ENCODE results near the gene FRMD4A.

The FRMD4A gene

GRCh38 chr10:13994932-13995331, 335.8 kb downstream of the FRMD4A start:
- in situ Hi-C loops (cut with MboI; ENCODE audit: low sequenced_read_pairs): no loop called here

DNA sequence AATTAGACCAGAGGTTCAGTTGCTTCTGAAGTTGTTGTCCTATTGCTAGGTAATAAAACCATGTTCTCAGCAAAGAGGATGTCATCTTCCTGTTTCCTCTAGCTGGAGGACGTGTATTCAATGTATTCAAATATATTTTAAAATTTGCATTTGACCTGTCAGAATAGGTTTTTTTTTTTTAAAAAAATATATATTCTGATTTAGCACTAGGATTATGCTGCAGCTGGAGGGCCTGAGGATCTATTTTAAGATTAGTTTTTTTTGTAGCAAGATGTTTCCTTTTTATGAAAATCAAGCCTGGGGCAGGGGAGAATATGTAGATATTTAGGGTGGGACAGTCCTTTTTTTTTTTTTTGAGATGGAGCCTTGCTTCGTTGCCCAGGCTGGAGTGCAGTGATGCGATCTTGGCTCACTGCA, 337.0 kb downstream of the FRMD4A start:
- in situ Hi-C loops (cut with MboI; ENCODE audit: low sequenced_read_pairs): no loop called here

- in situ Hi-C loops (cut with MboI; ENCODE audit: low sequenced_read_pairs): no loop called here
Measured at GRCh38 chr10:13993169-13993568, 337.6 kb downstream of the FRMD4A start.

GRCh38 chr10:13991353-13991752, 339.4 kb downstream of the FRMD4A start:
- in situ Hi-C loops (cut with MboI; ENCODE audit: low sequenced_read_pairs): no loop called here

- in situ Hi-C loops (cut with MboI; ENCODE audit: low sequenced_read_pairs): no loop called here
Measured at GRCh38 chr10:13990946-13991345, 339.8 kb downstream of the FRMD4A start.

GRCh38 chr10:13990392-13990805, 340.3 kb downstream of the FRMD4A start:
- in situ Hi-C loops (cut with MboI; ENCODE audit: low sequenced_read_pairs): no loop called here

- in situ Hi-C loops (cut with MboI; ENCODE audit: low sequenced_read_pairs): no loop called here
Measured at GRCh38 chr10:13989616-13990015, 341.1 kb downstream of the FRMD4A start.

DNA sequence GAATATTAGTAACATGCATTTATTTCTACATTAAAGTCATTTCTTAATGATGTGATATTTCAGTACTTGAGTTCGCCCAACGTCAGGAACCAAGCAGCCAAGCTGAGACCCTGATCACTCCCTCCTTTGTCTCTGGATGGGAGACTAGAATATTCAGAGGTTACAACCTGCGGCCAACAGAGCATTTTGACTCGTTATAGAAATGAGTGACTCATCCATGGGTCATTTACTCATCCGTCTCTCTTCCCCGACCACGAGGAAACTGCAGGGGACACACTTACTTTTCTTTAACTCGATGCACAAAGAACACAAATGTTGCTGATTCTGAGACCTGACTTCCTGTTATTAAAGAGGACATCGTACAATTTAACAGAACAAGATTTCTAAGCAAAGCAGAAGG, 343.3 kb downstream of the FRMD4A start:
- in situ Hi-C loops (cut with MboI; ENCODE audit: low sequenced_read_pairs): no loop called here

DNA sequence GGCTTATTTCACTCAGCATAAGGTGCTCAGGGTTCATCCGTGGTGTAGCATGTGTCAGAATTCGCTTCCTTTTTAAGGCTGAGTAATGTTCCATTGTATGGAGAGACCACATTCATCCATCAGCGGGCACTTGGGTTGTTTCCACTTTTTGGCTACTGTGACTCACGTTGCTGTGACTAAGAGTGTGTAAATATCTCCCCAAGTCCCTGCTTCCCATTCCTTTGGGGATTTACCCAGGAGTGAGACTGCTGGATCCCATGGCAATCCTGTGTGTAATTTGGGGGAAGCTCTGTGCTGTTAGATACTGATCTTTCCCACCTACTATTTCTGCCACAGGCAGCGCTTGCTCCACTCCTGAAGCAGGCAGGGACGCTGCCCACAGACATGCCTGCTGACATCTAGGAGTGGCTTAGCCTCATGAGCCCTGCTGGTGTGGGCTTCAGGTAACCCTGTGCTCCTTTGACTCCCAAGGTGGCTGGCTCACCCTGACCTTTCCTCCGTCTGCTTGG, 346.0 kb downstream of the FRMD4A start:
- in situ Hi-C loops (cut with MboI; ENCODE audit: low sequenced_read_pairs): no loop called here

DNA sequence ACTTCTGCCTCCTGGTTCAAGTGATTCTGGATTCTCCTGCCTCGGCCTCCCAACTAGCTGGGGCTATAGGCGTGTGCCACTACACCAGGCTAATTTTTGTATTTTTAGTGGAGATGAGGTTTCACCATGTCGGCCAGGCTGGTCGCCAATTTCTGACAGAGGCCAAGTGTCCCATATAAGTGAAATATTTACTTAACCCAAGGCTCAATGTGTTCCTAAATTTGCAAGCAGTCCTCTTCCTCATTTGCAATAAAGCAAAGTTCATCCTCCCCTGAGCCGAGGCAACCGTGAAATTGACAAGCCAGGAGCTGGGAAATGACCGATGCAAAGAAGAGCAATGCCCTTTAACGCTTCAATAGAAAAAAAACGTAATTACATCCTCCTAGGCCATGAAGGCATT, 347.7 kb downstream of the FRMD4A start:
- in situ Hi-C loops (cut with MboI; ENCODE audit: low sequenced_read_pairs): no loop called here

DNA sequence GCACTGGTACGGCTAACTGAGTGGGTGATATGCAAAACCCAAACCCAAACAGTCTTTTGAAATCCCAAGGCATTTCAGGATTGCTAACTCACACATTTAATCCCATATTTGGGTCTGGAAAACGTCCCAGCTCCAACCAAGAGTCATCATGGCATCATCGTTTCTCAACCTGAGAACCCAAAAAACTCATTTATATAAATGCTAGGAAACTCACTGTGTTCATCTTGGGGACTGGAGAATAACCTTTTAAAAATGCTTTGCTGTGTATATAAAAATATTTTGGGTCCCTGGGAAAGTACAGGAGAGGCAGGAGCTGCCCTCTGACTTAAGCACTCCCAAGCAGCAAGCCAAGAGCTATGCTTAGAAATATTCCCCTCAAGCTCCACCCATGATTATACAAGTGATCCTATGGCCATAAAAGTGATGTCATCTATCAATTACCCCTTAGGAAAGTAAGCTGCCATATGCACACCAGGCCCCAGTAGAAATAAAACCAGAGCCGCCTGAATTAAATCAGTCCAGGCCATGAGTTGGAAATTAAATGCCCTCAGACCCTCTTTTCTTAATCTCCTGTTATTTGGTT, 352.1 kb downstream of the FRMD4A start:
- in situ Hi-C loops (cut with MboI; ENCODE audit: low sequenced_read_pairs): no loop called here

GRCh38 chr10:13977861-13978532, 352.7 kb downstream of the FRMD4A start:
- in situ Hi-C loops (cut with MboI; ENCODE audit: low sequenced_read_pairs): no loop called here

DNA sequence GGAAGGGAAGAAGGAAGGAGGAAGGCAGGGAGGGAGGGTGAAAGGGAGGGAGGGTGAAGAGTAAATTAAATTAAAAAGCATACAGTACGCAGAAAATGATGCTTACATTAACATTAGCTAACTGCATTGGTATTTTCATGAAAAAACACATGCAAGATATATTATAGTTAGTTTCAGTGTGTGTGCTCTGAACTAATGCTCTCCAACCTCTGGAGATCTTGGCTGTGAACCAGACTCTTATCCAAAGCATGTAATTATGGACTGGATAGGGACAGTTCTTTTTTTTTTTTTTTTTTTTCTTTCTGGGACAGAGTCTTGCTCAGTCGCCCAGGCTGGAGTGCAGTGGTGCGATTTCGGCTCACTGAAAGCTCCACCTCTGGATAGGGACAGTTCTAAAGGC, 357.0 kb downstream of the FRMD4A start:
- in situ Hi-C loops (cut with MboI; ENCODE audit: low sequenced_read_pairs): no loop called here

GRCh38 chr10:13972609-13973008, 358.1 kb downstream of the FRMD4A start:
- in situ Hi-C loops (cut with MboI; ENCODE audit: low sequenced_read_pairs): no loop called here

DNA sequence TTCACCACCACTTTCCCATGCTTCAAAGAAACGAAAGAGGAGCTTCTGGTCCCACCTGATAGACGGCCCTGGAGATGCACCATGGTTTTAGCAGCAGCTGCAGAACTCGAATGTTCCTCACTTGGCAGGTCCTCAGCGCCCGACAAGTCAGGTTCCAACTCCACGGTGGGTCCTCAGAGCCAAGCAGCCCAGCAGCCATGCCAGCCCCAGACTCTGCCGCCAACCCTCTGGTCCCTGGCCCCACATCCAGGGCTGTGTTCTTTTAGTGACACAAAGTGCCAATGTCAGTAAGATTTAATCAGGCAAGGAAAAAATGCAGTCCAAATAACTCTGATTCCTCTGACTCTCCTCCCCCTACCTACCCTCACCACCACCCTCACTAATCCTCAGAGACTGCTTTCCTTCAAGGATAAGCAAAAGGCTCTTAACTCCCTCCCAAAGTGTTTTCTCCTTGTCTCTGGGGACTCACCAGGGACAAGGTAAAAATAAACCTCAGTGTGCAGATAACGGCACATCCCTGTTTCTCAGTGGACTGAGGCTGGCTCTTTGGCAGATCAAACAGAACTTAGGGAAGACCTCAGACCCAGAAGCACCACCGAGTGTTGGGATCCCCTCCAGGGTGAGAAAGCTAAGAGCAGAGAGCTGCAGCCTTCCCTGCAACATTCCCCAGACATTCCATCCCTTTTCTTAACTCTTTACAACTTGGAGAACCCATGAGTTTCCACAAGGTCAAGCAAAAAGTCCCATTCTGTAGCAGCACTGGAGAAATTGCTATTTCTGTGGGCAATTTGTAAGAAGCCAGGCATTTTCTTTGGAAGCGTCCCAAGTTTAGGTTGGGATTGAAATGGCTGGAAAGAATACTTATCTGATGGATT, 358.9 kb downstream of the FRMD4A start:
- in situ Hi-C loops (cut with MboI; ENCODE audit: low sequenced_read_pairs): no loop called here

GRCh38 chr10:13970957-13971353, 359.8 kb downstream of the FRMD4A start:
- in situ Hi-C loops (cut with MboI; ENCODE audit: low sequenced_read_pairs): no loop called here

GRCh38 chr10:13970236-13970956, 360.3 kb downstream of the FRMD4A start:
- in situ Hi-C loops (cut with MboI; ENCODE audit: low sequenced_read_pairs): no loop called here

- in situ Hi-C loops (cut with MboI; ENCODE audit: low sequenced_read_pairs): no loop called here
Measured at GRCh38 chr10:13969792-13970140, 361.0 kb downstream of the FRMD4A start.

GRCh38 chr10:13969118-13969791, 361.5 kb downstream of the FRMD4A start:
- in situ Hi-C loops (cut with MboI; ENCODE audit: low sequenced_read_pairs): no loop called here

DNA sequence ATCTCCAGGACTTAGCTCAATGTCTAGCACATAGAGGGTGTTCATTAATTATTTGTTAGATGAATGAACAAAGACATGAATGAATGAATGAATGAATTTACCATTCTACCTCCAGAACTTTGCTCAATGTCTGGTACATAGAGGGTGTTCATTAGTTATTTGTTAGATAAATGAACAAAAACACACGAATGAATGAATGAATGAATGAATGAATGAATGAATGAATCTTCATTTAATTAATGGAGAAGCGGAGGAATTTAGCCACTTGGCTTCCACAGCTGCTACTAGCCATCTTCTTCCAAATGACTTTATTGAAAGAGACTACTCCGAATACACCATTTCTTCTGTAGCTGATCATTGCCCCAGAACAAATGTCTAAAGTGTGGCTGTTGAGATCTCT, 368.9 kb downstream of the FRMD4A start:
- in situ Hi-C loops (cut with MboI; ENCODE audit: low sequenced_read_pairs): no loop called here

- in situ Hi-C loops (cut with MboI; ENCODE audit: low sequenced_read_pairs): no loop called here
Measured at GRCh38 chr10:13961097-13961496, 369.6 kb downstream of the FRMD4A start.

All from HL-60/S4 treated with retinoic acid at 250 ng/mL for 4 days and 3 days (cell line).